ENCODE results near the gene KRTAP10-2.
"Not testable (repeated sequence)": the region's sequence is repeated elsewhere in the genome, so short reads cannot be mapped to it uniquely, and the experiment has no call there.

DNA sequence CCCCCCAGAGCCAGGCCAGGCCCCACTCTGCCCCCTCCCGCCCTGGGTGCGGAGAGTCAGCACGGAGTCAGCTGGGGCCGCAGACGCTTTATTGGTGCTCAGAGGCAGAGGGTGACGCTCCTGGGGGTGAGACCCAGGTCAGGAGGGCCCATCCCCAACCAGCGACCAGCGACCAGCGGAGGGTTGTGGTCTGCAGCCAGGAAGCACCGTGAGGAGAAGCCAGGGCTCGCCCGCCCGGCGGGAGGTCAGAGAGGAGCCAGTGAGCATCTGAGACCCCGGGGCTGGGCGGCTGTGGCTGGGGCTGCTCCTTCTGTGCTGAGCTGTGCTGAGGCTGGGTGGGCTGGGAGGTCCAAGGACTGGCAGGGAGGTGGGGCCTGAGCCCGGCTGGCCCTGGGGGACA, 1.0 kb downstream of the KRTAP10-2 start:
- TF ChIP-seq EZH2phosphoT487 (IDR thresholded peaks at IDR 0.05; ENCODE audit: insufficient read depth, low read depth); EZH2 (IDR thresholded peaks at IDR 0.05; ENCODE audit: insufficient read depth, poor library complexity, severe bottlenecking): not testable (repeated sequence)

All from GM23248 (cell line).